Activated CD4-positive, CD25-positive, alpha-beta regulatory T cell treated with anti-CD3 and anti-CD28 coated beads, Interleukin-2, amount 50 U/mL, for 72 hours (primary cell): ENCODE measurements around the gene IL20RB.

Source experiments
- DNase-seq: peaks from one replicate; pipeline ENCODE4 v3.0.0; 2021

Gene IL20RB, protein sequence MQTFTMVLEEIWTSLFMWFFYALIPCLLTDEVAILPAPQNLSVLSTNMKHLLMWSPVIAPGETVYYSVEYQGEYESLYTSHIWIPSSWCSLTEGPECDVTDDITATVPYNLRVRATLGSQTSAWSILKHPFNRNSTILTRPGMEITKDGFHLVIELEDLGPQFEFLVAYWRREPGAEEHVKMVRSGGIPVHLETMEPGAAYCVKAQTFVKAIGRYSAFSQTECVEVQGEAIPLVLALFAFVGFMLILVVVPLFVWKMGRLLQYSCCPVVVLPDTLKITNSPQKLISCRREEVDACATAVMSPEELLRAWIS

DNA sequence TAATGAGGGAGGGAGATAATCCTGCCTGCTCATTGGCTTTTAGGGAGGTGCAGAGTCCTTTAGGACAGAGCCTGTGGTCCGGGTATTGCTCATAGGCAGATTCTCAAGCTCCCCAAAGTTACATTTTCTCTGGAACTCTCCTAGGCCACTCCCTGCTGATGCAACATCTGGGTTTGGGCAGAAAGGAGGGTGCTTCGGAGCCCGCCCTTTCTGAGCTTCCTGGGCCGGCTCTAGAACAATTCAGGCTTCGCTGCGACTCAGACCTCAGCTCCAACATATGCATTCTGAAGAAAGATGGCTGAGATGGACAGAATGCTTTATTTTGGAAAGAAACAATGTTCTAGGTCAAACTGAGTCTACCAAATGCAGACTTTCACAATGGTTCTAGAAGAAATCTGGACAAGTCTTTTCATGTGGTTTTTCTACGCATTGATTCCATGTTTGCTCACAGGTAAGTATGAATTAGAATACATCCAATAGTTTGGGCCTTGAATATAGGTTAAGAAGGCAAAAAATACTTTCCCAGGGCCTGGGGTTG lies at the start of gene IL20RB:
TSS of gene IL20RB (plus strand) at position 233 of the 538 bp plus-strand sequence. CDS start at position 364, 131 bp downstream.
- no peak for DNase-seq

GRCh38 chr3:136908297-136908696 lies 49.5 kb upstream of the IL20RB start:
- no peak for DNase-seq

GRCh38 chr3:136909187-136909586 lies 48.6 kb upstream of the IL20RB start:
- DNase-seq, result no peak

GRCh38 chr3:136910697-136911096 lies 47.1 kb upstream of the IL20RB start:
- no peak for DNase-seq

- no peak for DNase-seq
Measured at GRCh38 chr3:136913168-136913567, 44.6 kb upstream of the IL20RB start.

GRCh38 chr3:136914739-136915138 lies 43.0 kb upstream of the IL20RB start:
- no peak for DNase-seq

- no peak for DNase-seq
Measured at GRCh38 chr3:136916223-136916622, 41.6 kb upstream of the IL20RB start.

GRCh38 chr3:136919799-136920580 lies 37.8 kb upstream of the IL20RB start:
- no peak for DNase-seq

DNA sequence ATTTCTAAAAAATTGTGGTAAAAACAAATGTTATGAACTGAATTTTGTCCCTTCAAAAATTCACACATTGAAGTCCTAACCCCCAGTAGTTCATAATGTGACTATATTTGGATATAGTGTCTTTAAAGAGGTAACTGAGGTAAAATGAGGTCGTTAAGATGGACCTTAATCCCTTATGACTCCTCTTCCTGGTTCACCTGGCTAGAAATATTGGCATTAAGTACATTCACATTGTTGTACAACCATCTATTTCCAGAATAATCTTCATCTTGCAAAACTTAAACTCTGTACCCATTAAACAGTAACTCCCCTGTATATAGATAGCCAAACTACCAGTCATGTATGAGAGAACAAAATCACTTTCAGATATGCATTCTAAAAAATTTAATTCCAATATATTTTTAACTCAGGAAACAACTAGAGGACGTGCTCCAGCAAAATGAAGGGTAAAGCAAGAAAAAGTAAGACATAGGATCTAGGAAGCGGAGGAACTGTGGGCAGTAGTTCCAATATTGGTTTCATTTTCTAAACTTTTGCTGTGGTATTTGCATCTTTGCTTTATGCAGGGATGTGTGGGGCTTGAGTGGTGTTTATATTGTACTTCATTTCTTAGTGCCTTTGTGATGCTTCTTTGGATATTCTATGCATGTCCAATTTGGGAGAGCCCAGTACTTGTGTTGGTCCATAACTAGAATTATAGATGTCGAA lies 36.7 kb upstream of the IL20RB start:
- DNase-seq, result no peak

- DNase-seq, result no peak
Measured at GRCh38 chr3:136925425-136926190, 32.2 kb upstream of the IL20RB start.

- no peak for DNase-seq
Measured at GRCh38 chr3:136928240-136928639, 29.5 kb upstream of the IL20RB start.

DNA sequence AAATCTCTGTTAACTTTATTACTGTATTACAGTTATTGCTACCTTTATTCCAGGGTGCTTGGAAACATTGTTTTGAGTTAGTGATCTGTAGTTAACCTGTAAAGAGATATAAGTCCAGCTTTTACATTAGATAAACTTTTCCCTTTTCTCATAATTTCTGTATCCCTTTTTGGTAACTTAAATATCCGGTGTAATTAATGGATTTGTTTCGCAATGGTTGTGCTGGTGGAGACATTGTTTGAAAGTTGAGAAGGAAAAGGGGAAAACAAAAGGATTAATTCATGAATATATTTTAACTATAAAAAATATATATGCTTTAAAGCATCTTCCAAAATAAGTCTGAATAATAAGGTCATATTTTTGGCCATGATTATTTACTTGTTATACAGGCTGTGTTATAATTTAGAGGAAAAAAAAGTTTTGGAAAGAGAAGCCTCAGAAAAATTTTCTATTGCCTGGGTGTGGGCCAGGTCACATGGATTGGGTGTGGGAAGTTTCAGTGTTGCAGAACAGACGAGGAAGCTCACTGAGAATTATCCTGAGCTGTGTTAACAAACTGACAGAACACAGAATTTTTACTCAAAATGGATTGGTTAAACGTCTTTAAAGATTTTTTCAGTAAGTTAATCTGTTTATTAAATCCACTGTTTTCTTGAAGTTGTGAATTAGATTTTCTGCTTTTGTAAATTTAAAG lies 27.7 kb upstream of the IL20RB start:
- DNase-seq, result no peak

DNA sequence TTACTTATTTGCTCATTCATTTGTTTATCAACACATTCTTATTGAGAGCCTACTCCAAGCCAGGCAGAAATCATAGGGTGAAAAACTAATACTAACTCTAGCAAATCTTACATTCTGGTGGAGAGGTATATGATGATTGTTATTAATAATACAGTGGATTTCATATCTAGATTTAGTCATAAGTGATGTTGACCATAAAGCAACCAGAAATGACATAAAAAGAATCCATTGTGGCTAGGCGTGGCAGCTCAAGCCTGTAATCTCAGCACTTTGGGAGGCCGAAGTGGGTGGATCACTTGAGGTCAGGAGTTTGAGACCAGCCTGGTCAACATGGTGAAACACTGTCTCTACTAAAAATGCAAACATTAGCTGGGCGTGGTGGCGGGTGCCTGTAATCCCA lies 26.2 kb upstream of the IL20RB start:
- no peak for DNase-seq

- DNase-seq, result no peak
Measured at GRCh38 chr3:136932523-136932922, 25.3 kb upstream of the IL20RB start.

GRCh38 chr3:136932978-136933772 lies 24.6 kb upstream of the IL20RB start:
- no peak for DNase-seq

- no peak for DNase-seq
Measured at GRCh38 chr3:136937175-136937574, 20.6 kb upstream of the IL20RB start.

DNA sequence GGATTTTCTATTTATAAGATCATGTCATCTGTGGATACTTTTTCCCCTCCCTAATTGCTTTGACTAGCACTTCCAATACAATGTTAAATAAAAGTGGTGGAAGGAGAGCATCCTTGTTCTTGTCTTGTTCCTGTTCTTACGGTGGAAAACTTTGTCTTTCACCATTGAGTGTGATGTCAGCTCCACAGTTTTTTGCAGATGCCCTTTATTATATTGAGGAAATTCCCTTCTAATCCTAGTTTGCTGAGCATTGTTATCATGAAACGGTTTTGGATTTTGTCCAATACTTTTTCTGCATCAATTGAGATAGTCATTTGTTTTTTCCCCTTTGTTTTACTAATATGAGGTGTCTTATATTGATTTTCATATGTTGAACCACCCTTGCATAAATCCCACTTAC lies 19.9 kb upstream of the IL20RB start:
- DNase-seq, result no peak

DNA sequence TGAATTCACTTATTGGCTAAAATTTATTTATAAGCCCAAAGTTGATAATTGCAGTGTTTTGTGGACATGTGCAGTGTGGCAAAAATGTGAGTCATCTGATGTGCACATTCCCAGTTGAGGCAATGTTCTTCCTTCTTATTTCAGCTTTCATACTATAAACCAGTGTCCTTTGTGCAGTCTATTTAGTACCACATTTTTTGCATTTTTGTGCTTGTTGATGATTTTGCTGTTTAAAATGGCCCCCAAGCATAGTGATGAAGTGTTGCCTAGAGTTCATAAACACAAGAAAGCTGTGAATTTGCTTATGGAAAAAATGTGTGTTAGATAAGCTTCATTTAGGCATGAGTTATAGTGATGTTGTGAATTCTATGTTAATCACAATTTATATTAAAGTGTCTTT lies 19.4 kb upstream of the IL20RB start:
- no peak for DNase-seq

DNA sequence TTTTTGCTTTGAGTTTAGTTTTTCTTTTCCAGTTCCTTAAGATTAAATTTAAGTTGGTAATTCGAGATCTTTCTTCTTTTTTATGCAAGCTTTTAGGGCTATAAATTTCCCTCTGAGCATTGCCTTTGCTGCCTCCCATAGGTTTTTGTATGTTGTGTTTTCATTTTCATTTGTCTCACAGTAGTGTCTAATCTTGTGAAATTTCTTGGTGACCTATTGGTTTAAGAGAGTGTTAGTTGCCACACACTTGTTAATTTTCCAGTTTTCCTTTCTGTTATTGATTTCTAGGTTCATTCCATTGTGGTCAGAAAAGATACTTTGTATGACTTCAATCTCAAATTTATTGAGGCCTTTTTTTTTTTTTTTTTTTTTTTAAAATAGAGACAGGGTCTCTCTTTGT lies 18.3 kb upstream of the IL20RB start:
- DNase-seq, result no peak

DNA sequence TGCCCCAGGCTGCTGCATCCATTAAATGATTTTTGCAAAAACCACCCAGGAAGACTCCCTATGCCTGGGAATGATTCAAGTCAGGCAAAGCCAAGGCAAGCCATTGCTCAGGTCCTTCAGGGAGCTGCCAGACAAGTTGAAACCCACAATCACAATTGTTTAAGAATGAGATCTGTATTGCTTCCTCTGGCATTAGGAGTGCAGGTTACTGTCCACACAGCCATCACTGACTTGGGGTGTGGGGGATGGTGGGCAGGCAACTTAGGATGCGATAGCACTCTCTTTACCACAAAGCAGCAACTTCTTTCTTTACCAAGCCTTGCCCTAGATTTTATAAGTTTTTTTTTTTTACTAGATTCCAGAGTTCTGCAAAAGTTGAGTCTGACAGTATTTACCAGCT lies 15.0 kb upstream of the IL20RB start:
- DNase-seq, result no peak

GRCh38 chr3:136943436-136943835 lies 14.3 kb upstream of the IL20RB start:
- DNase-seq, result no peak
